ENCODE measurements around the gene GAGE13.

DNA sequence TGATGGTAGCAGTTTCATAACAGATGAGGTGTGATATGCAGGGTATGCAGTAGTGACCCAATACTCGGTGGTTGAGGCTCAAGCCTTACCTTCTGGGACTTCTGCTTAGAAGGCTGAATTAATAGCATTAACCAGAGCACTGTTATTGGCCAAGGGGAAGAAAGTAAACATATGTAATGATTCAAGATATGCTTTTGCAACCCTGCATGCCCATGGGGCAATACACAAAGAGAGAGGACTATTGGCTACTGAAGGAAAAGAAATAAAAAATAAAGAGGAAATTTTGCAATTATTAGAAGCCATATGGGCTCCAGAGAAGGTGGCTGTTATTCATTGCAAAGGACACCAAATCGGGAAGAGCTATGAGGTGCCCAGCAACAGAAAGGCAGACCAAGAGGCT, 19.2 kb upstream of the GAGE13 start:
- TF ChIP-seq, protein P1, sequence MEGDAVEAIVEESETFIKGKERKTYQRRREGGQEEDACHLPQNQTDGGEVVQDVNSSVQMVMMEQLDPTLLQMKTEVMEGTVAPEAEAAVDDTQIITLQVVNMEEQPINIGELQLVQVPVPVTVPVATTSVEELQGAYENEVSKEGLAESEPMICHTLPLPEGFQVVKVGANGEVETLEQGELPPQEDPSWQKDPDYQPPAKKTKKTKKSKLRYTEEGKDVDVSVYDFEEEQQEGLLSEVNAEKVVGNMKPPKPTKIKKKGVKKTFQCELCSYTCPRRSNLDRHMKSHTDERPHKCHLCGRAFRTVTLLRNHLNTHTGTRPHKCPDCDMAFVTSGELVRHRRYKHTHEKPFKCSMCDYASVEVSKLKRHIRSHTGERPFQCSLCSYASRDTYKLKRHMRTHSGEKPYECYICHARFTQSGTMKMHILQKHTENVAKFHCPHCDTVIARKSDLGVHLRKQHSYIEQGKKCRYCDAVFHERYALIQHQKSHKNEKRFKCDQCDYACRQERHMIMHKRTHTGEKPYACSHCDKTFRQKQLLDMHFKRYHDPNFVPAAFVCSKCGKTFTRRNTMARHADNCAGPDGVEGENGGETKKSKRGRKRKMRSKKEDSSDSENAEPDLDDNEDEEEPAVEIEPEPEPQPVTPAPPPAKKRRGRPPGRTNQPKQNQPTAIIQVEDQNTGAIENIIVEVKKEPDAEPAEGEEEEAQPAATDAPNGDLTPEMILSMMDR (IDR thresholded peaks at IDR 0.05) = no peak
- TF ChIP-seq POLR2A (IDR thresholded peaks at IDR 0.05) (no peak), POLR2AphosphoS5 (IDR thresholded peaks at IDR 0.05) (no peak)
